Glutamatergic neuron (in vitro differentiated cells): ENCODE data around the gene PTPRE. TPM values are rescaled to one million over a fixed set of nuclear protein-coding genes. Genes with fewer than 3 reads are reported as not detected.

Experiments
- DNase-seq: peaks from one replicate; pipeline ENCODE4 v3.0.0; 2022
- H3K27ac Mint-ChIP-seq: one replicate; pipeline ENCODE4 v1.8.0; 2020; ENCODE audit warnings: mild to moderate bottlenecking, mixed read lengths, inconsistent platforms; ENCODE audit not compliant: unreplicated experiment
- H3K27me3 Mint-ChIP-seq: one replicate; pipeline ENCODE4 v1.8.0; 2020; ENCODE audit warnings: mild to moderate bottlenecking, moderate library complexity, mixed read lengths, inconsistent platforms; ENCODE audit not compliant: unreplicated experiment
- H3K36me3 Mint-ChIP-seq: one replicate; pipeline ENCODE4 v1.8.0; 2020; ENCODE audit warnings: mild to moderate bottlenecking, mixed read lengths, inconsistent platforms; ENCODE audit not compliant: unreplicated experiment
- H3K4me1 Mint-ChIP-seq: one replicate; pipeline ENCODE4 v1.8.0; 2020; ENCODE audit warnings: mild to moderate bottlenecking, low read depth, mixed read lengths, inconsistent platforms; ENCODE audit not compliant: unreplicated experiment
- H3K4me3 Mint-ChIP-seq: one replicate; pipeline ENCODE4 v1.8.0; 2020; ENCODE audit warnings: mild to moderate bottlenecking, mixed read lengths, inconsistent platforms; ENCODE audit not compliant: unreplicated experiment
- H3K9me3 Mint-ChIP-seq: one replicate; pipeline ENCODE4 v1.8.0; 2020; ENCODE audit warnings: mild to moderate bottlenecking, moderate library complexity, mixed read lengths, inconsistent platforms; ENCODE audit not compliant: unreplicated experiment
- CTCF ChIP-seq: fragments of 200-600 bp; sonication (generic); IDR thresholded peaks from one replicate; pipeline ENCODE4 v1.5.0; 2021; ENCODE audit not compliant: partially characterized antibody, unreplicated experiment
- total RNA-seq: library from RNA; stranded (reverse); fragmentation: NEBNext Ultra II Directional; extraction: Animal tissue kit (Norgen Biotek cat#: 25700); gene quantifications from one replicate; pipeline ENCODE4 v1.2.1, GENCODE V29; 2021; ENCODE audit not compliant: unreplicated experiment

PTPRE gene
- total RNA-seq, 1 donor from 2014 or later, result 2.6 TPM

GRCh38 chr10:128029290-128029651 lies 122.4 kb downstream of the PTPRE start:
- Mint-ChIP-seq H3K36me3 (no peaks in the 10 kb centered on the region), H3K27me3 (peaks cover 2% of the 10 kb centered on the region), H3K27ac (no peak overlapping the region), H3K4me1 (peaks cover 4% of the 10 kb centered on the region), H3K9me3 (no peaks in the 10 kb centered on the region), H3K4me3 (no peak overlapping the region)
- TF ChIP-seq CTCF, result no peak
- no peak for DNase-seq

GRCh38 chr10:128029731-128030369 lies 122.9 kb downstream of the PTPRE start:
- DNase-seq, result no peak
- H3K4me1 Mint-ChIP-seq, result peaks cover 4% of the 10 kb centered on the region
- no peaks in the 10 kb centered on the region for H3K36me3 Mint-ChIP-seq
- H3K9me3 Mint-ChIP-seq, result no peaks in the 10 kb centered on the region
- no peak for TF ChIP-seq CTCF
- H3K27me3 Mint-ChIP-seq, result peaks cover 2% of the 10 kb centered on the region
- no peak overlapping the region for H3K27ac Mint-ChIP-seq
- no peak overlapping the region for H3K4me3 Mint-ChIP-seq

- no peak for DNase-seq
- H3K4me3 Mint-ChIP-seq, result no peak overlapping the region
- no peak for TF ChIP-seq CTCF
- H3K27me3 Mint-ChIP-seq, result peaks cover 2% of the 10 kb centered on the region
- H3K27ac Mint-ChIP-seq, result no peak overlapping the region
- no peaks in the 10 kb centered on the region for H3K36me3 Mint-ChIP-seq
- H3K9me3 Mint-ChIP-seq, result no peaks in the 10 kb centered on the region
- H3K4me1 Mint-ChIP-seq, result peaks cover 4% of the 10 kb centered on the region
Observed at GRCh38 chr10:128030498-128031072, 123.7 kb downstream of the PTPRE start.

- Mint-ChIP-seq H3K27me3 (peaks cover 1% of the 10 kb centered on the region), H3K4me1 (peaks cover 4% of the 10 kb centered on the region), H3K9me3 (no peaks in the 10 kb centered on the region), H3K36me3 (no peaks in the 10 kb centered on the region), H3K27ac (no peak overlapping the region), H3K4me3 (no peak overlapping the region)
- no peak for TF ChIP-seq CTCF
- DNase-seq, result no peak
Observed at GRCh38 chr10:128031216-128031615, 124.3 kb downstream of the PTPRE start.

- no peak for DNase-seq
- Mint-ChIP-seq H3K36me3 (no peaks in the 10 kb centered on the region), H3K4me3 (no peak overlapping the region), H3K27ac (no peak overlapping the region), H3K4me1 (peaks cover 4% of the 10 kb centered on the region), H3K9me3 (no peaks in the 10 kb centered on the region), H3K27me3 (no peaks in the 10 kb centered on the region)
- no peak for TF ChIP-seq CTCF
Observed at GRCh38 chr10:128032466-128032865, 125.6 kb downstream of the PTPRE start.
